SW480 (cell line): ENCODE data around the gene JMJD8.

Experiments used
- DNase-seq: peaks from one replicate; pipeline ENCODE4 v3.0.0-alpha.2; 2016; ENCODE audit warnings: low spot score

JMJD8 gene

DNA sequence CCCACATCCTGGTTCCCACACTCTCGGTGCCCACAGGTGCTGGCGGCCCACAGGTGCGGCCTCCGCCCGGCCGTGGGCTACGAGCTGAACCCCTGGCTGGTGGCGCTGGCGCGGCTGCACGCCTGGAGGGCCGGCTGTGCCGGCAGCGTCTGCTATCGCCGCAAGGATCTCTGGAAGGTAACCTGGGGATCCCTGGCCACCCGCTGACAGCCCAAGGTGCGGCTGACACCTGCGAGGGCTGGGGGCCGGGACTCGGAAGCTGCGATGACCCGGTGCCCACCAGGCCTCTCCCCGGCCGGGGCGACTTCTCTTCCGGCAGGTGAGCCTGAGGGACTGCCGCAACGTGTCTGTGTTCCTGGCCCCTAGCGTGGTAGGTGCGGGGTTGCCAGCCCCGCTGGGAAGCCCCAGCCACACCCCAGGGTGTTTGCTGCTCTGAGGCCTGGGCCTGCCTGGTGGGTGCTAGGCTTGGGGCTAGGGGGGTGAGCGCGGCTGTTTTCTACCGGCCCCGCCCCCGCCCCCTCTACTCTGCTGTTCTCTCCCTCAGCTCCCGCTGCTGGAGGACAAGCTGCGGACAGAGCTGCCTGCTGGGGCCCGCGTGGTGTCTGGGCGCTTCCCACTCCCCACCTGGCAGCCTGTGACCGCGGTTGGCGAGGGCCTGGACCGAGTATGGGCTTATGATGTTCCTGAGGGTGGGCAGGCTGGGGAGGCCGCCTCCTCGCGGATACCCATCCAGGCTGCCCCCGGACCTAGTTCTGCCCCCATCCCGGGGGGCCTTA, 37.8 kb upstream of the JMJD8 start:
- no peak for DNase-seq

DNA sequence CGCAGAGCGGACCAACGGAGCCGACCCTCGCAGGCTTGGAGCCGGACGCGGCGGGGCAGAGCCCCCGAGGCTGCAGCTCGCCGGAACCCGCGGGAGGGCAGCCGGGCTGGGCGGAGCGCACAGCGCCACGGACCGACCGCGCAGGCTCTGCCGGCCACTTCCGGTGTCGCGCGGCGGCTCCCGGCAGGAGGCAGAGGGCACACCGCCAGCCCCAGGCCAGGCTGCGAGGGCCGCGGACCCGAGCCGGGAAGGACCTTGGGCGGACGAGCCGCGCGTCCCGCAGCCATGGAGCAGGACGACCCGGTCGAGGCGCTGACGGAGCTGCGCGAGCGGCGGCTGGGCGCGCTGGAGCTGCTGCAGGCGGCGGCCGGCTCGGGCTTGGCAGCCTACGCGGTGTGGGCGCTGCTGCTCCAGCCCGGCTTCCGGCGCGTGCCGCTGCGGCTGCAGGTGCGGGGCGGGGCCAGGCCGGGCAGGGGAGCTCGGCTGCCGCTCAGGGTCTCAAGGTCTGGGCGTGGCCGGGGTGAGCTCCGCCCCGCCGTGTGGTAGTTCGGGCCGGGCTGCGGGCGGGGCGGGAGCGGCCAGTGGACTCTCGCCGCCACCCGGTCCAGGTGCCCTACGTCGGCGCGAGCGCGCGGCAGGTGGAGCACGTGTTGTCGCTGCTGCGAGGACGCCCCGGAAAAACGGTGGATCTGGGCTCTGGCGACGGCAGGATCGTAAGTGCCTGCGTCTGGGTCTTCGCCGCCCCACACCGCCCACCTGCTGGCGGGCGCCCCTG, 37.0 kb upstream of the JMJD8 start, which contains the start of gene ANTKMT:
TSS of gene ANTKMT (plus strand) at position 157 of the 775 bp plus-strand sequence. CDS start at position 286, 129 bp downstream.
- peak; percentile 90 for DNase-seq

DNA sequence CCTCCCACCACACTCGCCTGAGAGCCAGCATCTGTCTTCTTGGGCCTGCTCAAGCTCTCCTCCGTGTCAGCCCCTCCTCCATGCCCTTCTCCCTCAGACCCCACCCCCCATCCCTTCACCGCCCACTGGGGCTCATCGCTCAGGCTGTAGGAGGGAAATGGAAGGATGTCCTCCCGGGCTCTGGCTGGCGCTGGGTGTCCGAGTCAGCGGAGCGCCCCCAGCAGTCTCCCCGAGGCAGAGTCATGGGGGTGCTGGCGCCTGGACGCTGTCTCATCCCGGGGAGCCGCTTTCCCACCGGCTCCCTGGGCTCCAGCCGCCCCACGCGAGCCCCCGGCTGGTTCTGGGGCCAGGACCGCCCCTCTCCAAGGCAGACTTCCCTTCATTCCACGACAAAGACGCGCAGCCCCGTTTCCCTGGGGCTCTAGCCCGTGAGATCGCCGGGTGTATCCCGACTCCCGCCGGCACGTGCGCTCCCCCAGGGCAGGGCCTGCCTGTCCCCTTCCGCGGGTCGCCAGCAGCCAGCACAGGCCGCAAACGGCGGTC, 36.4 kb upstream of the JMJD8 start:
- DNase-seq, result no peak

DNA sequence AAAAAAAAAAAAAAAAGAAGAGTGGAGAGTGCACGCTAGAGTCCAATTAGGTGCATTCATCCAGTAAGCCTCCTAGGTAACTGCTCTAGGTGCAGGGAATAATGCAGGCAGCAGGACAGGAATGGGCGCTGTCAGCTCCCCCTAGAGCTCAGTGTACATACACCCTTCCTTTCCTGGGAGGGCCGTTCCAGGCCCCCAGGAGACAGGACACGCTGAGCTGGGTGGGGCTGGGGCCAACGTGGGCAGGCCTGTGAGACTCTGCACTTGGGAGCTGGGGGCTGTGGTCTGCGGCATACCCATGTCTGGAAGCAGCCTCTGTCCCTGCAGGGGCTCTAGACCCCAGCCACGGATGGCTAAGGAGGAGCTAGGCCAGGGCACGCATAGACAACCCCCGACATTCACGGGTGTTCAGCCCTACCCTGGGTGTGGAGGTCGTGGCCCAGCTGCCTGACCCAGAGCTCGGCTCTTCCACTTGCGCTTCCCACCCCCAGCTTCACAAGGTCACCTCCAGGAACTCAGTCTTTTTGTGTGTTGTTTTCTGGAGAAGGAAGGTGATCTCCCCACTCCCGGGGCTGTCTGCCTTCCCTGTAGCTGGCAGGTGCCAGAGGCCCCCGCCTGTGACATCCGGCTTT, 35.8 kb upstream of the JMJD8 start:
- DNase-seq, result peak; percentile 87

DNA sequence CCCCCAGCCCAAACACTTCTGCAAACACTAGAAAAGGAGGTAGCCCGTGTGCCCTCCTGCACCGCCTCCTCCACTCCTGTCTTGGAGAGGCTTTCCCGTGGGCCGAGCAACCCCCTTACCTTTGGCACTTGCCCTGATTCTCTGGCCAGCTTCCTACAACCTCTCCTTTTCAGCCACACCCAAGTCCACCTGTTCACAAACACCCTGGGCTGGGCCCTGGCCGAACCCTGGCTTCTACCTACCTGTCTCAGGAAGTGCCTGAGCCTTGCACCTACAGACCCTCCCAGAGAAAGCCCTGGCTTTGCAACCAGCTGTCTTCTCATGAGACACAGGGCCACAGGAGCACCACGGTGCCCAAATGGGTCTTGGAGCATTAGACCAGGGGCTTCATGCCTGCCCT, 34.8 kb upstream of the JMJD8 start:
- no peak for DNase-seq

DNA sequence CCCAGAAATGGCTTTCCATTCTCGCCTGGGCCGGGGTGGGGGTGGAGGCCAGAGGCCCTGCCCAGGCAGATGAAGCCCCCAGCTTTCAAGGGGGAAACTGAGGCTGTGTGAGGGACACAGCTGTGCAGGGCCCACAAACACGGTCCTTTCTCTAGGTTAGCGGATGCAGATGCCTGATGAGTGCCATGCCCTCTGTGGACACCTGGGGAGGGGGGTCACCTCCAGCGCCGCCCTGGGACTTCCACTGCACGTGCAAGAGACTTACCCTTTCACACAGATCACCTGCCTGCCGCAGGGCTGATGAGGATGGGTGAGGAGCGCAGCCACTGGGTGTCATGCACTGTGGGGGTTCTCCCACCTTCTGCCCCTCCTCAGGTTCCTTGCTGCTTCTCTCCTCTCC, 34.3 kb upstream of the JMJD8 start:
- no peak for DNase-seq

DNA sequence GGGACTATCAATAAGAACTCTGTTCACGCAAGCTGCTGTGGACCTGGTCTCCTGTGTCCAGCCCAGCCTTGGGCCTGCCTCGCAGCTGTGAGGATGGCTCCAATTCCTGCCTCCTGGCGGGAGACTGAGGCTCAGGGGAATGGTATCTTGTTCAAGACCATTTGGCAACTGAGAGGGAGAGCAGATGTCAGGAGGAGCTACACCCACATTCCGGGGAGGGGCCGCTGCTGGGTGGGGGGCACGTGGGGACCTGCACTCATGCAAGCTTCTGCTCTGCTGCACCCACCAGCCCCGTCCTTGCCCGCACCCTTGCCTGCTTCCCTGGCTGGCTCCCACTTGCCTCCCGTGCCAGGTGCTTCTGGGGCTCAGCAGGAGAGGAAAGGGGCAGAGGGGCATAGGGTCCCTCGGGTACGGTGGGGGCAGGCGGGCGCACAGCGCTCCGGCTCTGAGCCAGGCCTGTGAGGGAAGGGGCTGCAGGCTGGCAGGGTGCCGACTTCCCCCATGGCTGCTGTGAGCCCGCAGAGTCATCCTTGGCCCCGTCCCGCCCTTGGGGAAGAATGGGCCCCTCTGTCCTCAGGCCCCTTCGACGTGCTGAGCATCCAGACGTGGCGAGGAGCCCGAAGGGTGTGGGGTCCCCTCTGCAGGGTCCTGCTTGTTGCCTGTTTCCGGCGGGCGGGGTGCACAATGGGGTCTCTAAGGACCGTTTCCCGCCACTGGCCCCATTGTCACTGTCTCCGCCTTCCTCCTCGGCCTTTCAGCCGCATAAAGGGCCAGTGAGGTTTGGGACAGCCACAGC, 33.5 kb upstream of the JMJD8 start:
- no peak for DNase-seq

DNA sequence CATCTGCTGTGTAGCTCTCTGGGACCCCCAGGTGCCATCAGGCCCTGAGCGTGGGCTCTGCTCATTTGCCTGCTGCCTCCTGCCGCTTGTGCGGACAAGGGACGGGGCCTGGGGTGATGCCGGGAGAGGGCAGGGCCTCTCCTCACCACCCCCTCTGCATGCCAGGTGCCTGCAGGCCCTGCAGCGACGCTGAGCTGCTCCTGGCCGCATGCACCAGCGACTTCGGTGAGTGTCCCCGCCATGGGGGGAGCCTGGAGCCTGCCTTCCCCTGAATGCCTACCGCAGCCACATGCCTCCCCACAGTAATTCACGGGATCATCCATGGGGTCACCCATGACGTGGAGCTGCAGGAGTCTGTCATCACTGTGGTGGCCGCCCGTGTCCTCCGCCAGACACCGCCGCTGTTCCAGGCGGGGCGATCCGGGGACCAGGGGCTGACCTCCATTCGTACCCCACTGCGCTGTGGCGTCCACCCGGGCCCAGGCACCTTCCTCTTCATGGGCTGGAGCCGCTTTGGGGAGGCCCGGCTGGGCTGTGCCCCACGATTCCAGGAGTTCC, 32.7 kb upstream of the JMJD8 start:
- DNase-seq, result no peak

DNA sequence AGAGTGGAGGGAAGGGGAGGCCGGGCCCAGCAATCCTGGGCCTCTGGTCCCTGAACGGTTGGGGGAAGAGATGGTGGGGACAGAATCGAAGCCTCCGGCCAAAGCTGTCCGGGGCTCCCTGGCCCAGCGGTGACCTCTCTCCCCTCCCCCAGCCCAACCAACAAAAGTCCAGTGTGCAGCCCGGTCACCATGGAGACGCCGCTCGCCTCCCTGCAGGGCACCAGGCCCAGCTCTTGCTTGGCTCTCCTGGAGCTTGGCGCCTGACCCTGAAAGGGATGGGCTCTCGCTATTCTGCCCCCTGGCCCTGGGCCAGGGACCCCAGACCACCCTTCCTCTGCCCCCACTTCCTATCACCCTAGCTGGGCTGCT, 32.0 kb upstream of the JMJD8 start:
- DNase-seq, result no peak

DNA sequence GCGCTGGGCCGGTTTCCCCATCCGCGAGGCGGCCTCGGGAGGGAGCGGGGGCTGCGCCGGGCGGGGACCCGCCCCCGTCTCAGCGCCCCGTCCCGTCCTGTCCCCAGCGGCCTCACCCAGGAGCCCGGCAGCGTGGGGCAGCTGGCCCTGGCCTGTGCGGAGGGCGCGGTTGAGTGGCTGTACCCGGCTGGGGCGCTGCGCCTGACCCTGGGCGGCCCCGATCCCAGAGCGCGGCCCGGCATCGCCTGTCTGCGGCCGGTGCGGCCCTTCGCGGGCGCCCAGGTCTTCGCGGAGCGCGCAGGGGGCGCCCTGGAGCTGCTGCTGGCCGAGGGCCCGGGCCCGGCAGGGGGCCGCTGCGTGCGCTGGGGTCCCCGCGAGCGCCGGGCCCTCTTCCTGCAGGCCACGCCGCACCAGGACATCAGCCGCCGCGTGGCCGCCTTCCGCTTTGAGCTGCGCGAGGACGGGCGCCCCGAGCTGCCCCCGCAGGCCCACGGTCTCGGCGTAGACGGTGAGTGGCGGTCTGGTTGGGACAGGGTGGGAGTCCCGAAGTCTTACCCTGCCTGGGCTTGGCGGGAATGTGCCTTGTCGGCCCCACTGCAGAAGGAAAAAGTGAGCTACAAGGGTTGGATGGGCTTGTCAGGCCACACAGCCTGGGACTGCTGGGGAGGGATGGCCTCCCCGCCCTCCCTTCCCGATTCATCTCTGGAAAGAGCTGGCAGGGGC, 31.5 kb upstream of the JMJD8 start:
- no peak for DNase-seq

DNA sequence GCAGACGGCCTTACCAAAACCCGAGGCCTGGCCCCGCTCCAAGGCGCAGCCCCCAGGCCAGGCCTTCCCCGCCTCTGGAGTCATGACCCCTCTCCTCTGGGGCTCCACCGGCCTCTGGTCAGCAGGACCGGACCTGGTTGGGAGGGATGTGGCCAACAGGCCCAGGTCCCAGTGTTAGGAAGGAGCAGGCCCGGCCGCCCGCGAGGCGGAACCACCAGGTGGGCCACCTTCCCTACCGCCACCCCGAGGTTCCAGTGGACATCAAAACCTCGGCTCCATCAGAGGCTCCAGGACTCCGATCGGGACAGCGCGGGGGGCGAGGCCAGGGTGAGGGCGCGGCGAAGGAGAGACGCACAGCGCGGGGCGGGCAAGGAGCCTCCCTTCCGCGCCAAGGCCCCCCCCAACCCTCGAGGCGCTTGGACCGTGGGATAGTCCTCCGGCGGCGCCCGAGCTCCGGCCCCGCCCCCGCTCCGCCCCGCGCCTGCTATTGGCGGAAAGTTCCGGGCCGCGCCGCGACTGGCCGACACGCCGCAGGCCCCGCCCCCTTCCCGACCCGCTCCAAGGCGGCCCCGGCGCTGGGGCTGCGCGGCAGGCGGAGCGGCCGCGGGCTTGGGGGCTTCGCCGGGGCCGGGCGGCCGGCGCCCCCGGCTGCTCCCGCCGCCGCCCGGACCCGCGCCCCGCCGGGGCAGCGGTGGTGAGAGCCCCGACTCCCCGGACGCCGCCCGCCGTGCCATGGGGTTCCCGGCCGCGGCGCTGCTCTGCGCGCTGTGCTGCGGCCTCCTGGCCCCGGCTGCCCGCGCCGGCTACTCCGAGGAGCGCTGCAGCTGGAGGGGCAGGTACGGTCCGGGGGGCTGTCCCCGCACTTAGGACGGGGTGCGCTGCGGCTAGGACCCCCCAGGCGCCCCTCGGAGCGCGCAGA, 30.7 kb upstream of the JMJD8 start, which contains the start of gene METRN:
TSS of gene METRN (plus strand) at position 561 of the 919 bp plus-strand sequence. CDS start at position 733, 172 bp downstream.
- DNase-seq, result peak; percentile 80

DNA sequence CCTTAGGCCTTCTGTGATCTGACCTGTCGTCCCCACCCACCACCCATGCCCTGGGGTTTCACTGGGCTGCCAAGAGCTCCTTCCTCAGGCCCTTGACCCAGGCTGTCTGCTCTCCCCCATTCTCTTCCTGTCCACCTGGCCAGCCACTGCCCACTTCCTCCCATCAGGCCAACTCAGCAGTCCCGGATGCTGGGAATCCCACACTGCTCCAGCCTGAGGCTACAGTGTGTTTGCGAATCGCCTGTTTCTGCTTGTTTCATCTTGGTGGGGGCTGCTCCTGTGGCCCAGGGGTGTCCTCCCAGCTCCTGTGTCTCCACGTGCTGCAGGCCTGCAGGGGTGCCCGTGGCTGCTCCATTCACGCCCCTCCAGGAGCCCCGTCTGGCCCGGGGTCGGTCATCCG, 29.9 kb upstream of the JMJD8 start:
- no peak for DNase-seq

DNA sequence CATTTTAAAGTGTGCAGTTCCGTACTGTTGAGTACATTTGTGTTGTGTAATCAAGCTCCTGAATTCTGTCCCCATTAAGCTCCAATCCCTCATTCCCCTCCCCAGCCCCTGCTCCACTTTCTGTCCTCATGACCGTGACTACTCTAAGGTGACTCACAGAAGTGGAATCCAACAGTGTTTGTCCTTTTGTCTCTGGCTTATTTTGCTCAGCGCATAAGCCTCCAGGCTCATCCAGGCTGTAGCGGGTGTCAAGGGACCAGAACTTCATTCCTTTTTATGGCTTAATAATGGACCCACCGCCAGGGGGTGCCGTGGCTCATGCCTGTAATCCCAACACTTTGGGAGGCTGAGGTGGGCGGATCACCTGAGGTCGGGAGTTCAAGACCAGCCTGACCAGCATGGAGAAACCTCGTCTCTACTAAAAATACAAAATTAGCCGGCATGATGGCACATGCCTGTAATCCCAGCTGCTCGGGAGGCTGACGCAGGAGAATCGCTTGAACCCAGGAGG, 28.7 kb upstream of the JMJD8 start:
- peak; percentile 90 for DNase-seq

DNA sequence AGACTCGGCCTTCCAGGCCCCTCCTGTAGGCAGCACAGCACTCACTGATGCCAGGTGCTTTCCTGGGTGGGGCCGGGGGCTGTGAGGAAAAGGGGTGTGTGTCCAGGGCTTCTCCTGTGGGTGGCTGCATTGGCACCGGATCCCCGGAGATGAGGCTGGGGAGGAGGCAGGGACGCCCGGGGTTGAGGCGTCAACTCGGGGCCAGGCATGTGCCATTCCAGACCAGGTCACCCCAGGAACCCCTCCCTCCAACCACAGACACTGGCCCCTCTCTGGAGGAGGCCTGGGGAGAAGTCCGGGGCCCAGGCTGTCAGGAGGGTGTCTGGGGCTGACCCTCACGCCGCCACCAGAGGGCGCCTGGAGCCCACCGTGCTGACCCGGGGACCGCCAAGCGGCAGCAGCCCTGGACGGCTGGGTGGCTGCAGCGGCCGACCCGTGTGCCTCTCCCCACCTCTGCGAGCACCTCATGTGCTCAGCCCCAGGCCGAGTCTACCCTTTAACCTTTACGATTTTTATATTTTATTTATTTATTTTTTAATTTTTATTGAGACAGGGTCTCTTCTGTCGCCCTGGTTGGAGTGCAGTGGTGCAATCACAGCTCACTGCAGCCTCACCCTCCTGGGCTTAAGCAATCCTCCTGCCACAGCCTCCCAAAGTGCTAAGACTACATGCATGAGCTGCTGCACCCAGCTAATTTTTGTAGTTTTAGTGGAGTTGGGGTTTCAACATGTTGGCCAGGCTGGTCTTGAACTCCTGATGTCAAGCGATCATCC, 27.6 kb upstream of the JMJD8 start:
- no peak for DNase-seq

DNA sequence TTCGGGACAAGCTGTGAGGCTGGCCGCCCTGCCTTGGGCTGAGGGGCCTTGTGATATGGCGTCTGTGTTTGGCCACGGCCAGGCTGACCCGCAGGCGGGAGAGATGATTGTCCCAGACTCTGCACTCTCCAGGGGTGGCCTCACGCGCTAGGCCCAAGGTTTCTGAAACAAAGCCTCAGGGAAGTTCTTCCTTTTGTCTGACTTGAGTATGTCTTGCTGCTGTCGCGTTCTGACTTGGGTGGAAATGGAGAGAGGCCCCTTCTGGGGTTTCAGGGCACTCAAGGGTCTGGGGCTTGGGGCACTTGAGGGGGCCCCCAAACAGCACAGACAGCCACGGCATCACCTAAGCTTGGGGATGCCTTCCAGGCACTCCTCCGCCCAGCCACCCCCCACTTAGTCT, 26.9 kb upstream of the JMJD8 start:
- no peak for DNase-seq

DNA sequence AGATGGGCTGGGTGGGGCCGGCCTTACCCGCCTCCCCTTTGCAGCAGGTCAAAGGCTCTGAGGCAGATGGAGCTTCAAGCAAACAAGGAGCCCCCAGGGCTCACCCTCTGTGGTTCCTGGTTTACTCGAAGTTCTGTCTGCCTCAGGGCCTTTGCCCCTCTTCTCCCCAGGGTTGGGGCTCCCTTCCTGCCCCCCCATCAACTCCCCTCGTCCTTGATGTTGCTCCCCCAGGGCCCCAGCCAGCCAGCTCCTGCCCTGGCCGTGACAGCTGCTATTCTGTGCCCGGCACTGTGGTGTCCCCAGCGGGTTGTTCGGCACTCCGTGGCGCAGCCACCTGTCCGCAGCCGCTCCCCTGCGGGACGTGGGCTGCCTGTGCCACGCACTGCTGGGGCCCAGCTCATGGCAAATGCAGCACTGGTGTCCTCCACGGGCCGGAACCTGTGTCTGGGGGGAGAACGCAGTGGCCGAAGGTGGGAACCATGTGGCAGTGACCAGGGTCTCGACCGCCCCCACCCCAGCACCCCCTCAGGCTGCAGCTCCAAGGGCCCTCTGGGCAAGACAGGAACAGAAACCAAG, 26.5 kb upstream of the JMJD8 start:
- DNase-seq, result no peak

DNA sequence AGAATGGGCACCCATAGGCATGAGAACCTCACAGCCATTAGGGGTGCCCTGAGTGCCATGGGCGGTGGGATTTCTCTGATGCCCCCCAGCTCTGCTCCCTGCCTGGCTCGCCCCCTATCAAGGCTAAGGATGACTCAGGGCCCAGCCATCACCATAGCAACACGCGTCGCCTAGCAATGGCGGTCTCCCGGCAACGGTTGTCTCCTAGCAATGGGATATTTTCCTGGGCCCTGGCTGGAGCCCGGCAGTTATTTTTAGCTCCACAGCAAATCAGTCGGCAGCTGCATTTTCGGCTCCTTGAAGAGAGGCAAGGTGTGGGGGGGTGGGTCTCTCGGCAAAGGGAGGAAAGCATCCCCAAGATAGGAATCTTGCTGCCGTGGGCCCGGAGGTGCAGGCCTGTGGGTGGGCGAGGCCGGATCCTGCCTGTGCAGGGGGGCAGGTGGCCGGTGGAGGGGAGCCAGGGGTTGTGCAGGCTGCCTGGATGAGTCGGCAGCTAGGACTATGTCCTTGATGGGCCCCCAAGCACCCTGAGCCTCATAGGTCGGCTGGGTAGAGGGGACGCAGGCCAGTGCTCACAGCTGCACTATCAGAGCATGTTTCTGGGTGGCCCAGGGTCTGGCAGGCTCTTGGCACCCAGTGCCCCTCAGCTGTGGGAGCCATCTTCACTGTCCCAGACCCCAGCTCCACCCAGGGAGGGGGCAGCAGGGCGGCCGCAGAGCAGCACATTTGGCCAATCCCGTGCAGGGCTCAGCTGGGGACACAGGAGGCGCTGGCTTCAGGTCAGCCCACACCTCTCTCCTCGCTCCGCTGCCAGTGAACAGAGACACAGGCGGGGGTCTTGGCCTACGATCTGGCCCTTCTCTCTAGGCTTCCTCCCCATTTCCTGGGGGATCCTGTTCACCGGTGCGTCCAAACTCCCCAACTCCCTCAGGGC, 25.7 kb upstream of the JMJD8 start:
- DNase-seq, result no peak
